Measurements from ENCODE around the gene OR10A4.
"Not testable (repeated sequence)": the region's sequence is repeated elsewhere in the genome, so short reads cannot be mapped to it uniquely, and the experiment has no call there.

Gene OR10A4, protein sequence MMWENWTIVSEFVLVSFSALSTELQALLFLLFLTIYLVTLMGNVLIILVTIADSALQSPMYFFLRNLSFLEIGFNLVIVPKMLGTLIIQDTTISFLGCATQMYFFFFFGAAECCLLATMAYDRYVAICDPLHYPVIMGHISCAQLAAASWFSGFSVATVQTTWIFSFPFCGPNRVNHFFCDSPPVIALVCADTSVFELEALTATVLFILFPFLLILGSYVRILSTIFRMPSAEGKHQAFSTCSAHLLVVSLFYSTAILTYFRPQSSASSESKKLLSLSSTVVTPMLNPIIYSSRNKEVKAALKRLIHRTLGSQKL

DNA sequence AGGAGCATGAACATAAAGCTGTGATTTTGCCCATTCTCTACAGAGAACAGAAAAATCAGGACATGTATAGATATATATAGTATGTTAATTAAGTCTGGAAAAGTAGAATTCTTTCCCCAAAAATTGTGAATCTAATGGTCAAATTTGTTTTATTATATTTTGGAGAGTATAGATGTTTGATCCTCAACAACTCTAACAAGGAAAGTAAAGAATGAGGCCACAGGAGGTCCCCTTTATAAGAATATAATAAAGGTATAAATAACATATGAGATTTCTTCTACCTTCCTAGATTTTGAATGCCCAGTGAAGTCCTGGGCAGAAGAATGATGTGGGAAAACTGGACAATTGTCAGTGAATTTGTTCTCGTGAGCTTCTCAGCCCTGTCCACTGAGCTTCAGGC, at the start of gene OR10A4:
TSS of gene OR10A4 (plus strand) at position 301 of the 400 bp plus-strand sequence. CDS start at position 324, 23 bp downstream.
- no peak for FAIRE-seq

GRCh38 chr11:6828103-6828502, 48.3 kb upstream of the OR10A4 start:
- no peak for FAIRE-seq

DNA sequence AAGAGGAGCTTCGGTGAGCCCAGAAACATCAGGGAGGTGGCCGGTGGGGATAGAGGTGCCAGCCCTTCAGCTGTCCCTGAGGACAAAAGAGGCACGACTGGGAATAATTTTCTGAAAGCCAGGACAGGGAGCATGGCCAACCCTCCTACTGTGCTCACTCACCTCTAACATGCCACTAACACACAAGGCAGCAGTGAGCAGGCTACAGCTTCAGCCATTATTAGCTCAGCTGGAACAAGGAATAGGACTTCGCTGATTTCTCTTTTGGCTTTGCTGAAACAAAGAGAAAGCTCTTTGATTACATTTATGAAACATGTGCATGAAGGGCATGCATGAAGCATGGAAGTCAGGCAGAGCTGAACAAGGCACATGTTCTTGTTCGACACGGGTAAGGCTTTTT, 43.1 kb upstream of the OR10A4 start:
- FAIRE-seq, result no peak

DNA sequence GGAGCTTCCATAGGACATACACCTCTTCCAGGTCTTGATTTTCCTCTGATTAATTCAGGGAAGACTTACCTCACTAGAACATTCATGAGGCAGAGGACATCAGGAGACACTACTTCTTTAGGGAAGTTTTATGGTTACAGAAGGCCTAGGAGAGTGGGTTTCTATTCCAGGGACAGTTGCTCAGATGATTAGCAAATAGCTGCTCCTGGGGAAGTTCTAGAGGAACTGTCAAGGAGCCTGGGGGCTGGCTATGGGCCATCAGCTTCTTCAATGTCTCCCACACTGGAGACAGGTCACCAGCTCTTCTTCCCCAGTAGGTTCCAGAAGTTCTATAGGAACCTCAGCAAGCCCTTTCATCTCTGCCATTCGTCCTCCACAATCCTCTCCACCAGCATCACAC, 42.4 kb upstream of the OR10A4 start:
- no peak for FAIRE-seq

DNA sequence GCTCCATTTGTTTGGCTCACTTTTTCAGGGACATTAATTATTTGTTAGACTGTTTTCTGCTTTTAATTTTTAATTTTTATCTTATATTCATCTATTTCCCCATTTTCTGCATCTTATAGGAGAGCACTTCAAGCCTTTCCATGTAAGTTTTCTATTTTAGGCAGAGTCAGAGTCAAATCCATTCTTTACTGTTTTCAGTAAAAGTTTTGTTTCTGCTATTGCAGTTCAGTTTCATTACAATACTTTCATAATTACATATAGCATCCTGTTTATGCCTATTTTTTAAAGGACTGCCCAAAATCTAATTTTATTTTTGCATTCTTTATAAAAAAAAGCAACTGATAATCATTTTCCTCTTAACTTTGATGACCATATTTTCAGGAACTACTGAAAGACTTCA, 34.7 kb upstream of the OR10A4 start:
- FAIRE-seq, result no peak

DNA sequence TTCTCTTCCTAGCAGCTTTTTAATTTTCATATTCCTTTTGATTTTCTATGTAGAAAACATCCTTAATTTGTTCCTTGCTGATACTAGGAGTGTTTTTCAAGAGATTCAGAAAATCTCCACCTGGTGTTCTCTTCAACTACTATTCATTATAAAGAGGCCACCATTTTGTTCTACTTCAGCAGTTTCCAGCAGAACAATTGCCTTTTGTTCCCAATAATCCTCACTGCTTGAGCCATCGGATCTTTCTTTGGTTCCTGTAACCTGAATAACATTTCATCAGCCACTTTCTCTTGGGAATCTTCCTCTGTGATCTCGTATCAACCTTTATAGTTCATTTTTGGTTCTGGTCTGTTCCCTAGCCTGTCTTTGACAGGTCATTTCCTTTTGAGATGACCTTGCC, 32.8 kb upstream of the OR10A4 start:
- no peak for FAIRE-seq

- FAIRE-seq, result no peak
Measured at GRCh38 chr11:6844356-6844755, 32.1 kb upstream of the OR10A4 start.

- no peak for FAIRE-seq
Measured at GRCh38 chr11:6845383-6845782, 31.0 kb upstream of the OR10A4 start, which contains the start of gene OR10A5. OR10A5 (plus strand) TSS chr11:6845683; CDS start chr11:6845683, 0 bp downstream.

- no peak for FAIRE-seq
Measured at GRCh38 chr11:6850526-6850925, 25.9 kb upstream of the OR10A4 start.

- FAIRE-seq, result not testable (repeated sequence)
Measured at GRCh38 chr11:6854801-6855200, 21.6 kb upstream of the OR10A4 start.

GRCh38 chr11:6855971-6856541, 20.4 kb upstream of the OR10A4 start:
- FAIRE-seq, result no peak

- FAIRE-seq, result no peak
Measured at GRCh38 chr11:6856871-6857270, 19.6 kb upstream of the OR10A4 start.

DNA sequence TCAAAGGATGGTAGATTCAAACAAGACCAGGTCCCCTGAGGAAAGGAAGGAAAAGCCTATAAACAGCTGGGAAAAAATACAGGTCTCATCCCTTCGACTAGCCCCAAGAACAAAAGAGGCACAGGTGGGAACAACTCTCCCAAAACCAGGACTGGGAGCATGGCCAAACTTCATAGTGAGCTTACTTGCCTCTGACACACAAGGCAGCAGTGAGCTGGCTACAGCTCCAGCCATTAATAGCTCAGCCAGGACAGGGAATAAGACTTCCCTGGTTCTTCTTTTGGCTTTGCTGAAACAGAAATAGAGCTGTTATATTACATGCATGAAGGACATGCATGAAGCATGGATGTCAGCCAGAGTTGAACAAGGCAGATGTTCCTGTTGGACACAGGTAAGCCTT, 13.5 kb upstream of the OR10A4 start, which contains the start of gene OR10A2:
TSS of gene OR10A2 (plus strand) at position 97 of the 400 bp plus-strand sequence. CDS start 6,698 bp downstream, outside the sequence.
- FAIRE-seq, result no peak

- no peak for FAIRE-seq
Measured at GRCh38 chr11:6864438-6864837, 12.0 kb upstream of the OR10A4 start.

GRCh38 chr11:6871278-6871677, 5.1 kb upstream of the OR10A4 start:
- FAIRE-seq, result no peak

DNA sequence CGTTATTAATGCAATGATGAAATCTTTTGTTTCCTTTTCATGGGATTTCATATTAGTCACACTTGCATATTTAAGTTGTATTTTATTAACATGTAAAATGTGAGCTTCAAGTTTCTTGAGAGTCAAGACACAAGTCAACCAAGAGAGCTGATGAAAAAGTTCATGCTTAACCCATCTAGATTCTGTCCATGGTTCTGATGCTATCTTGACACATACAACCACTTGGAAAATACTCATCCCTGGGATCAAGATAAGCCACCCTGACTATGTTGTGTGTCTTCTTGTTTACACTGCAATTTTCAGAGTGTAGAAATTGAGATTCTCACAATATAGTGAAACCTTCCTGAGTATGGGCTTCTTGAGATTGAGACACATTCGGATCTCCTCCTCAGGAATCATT, 664 bp upstream of the OR10A4 start:
- no peak for FAIRE-seq

- no peak for FAIRE-seq
Measured at GRCh38 chr11:6876914-6877313, 489 bp downstream of the OR10A4 start.

GRCh38 chr11:6882751-6883150, 6.3 kb downstream of the OR10A4 start:
- no peak for FAIRE-seq

DNA sequence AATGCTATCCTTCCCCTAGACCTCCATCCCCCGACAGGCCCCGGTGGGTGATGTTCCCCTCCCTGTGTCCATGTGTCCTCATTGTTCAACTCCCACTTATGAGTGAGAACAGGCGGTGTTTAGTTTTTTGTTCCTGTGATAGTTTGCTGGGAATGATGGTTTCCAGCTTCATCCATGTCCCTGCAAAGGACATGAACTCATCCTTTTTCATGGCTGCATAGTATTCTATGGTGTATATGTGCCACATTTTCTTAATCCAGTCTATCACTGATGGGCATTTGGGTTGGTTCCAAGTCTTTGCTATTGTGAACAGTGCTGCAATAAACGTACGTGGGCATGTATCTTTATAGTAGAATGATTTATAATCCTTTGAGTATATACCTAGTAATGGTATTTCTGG, 11.3 kb downstream of the OR10A4 start:
- FAIRE-seq, result not testable (repeated sequence)

- FAIRE-seq, result no peak
Measured at GRCh38 chr11:6888830-6889229, 12.4 kb downstream of the OR10A4 start.

DNA sequence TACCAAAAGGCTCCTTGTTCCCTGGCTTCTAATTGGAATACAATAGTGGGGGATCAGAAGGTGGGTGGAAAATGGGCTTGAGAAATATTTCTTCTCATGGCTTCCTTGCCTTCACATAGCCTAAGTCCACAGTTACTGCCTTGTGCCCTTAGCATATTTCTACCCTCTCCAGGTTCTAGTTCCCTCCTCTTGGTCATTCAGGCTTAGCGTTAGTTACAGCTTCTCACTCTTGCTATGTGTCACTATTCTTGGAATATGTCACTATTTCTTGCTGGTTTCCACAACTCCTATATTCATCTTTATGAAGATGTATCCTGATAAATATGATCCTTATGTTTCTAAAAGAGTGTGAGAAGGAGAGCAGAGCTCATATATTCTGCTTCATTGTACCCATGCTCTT, 13.4 kb downstream of the OR10A4 start:
- FAIRE-seq, result no peak

DNA sequence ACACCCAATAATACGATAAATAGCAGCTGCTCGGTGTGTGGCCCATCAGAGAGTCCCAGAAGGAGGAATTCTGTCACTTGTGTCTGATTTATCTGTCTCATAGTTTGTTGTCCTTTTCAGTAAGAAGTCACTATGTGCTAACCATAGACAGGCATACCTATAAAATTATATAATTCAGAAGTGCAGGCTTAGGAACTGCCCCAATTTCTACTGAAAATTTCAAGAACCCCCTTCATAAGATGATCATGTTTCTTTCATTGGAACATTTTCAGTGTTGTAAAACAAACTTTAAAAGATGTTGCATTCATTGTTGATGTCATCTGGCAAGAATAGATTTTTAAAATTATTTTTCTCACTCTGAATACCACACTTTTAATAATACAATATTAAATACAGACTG, 16.0 kb downstream of the OR10A4 start, which contains the start of gene OR2D2:
TSS of gene OR2D2 (minus strand) at position 101 of the 400 bp plus-strand sequence. CDS start at position 101, 0 bp downstream.
- no peak for FAIRE-seq

- FAIRE-seq, result no peak
Measured at GRCh38 chr11:6894097-6894496, 17.7 kb downstream of the OR10A4 start.

DNA sequence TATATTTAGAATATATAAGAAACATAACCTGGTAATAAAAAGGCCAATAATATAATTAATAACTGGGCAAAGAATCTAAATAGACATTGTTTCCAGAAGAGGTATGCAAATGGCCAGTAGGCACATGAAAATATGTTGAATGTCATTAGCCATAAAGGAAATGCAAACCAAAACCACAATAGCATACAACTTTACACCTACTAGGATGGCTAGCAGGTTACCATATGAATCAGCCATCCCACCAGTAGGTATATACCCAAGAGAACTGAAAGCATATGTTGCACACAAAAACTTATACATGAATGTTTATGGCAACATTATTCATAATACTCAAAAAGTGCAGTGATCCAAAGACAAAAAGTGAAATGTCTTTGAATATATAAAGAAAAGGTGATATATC, 18.6 kb downstream of the OR10A4 start:
- FAIRE-seq, result no peak
